Vagina (tissue), 2 donors: Measurements from ENCODE around the gene BIN2.
"Not testable (repeated sequence)": the region's sequence is repeated elsewhere in the genome, so short reads cannot be mapped to it uniquely, and the experiment has no call there.

Experiments used
- CTCF ChIP-seq, 3 experiments: fragments of 450-650 bp in 2 of 3; fragments of 200-600 bp in 1 of 3; sonication (generic) in 1 of 3; IDR thresholded peaks; one replicate each; pipeline ENCODE4 v1.5.1; 2017 to 2019; ENCODE audit warnings: antibody characterized with exemption in 3 of 3, mild to moderate bottlenecking in 2 of 3, moderate library complexity in 2 of 3
- POLR2A ChIP-seq, 2 donors: fragments of 450-650 bp; IDR thresholded peaks; one replicate each; pipeline ENCODE4 v1.6.1; 2017; ENCODE audit warnings: antibody characterized with exemption in 2 of 2, mild to moderate bottlenecking in 2 of 2, moderate library complexity in 2 of 2
- POLR2AphosphoS5 ChIP-seq, 2 donors: sonication (generic); formaldehyde crosslinking; IDR thresholded peaks; one replicate each; pipeline ENCODE4 v1.9.0; 2017; ENCODE audit warnings: antibody characterized with exemption in 2 of 2, mild to moderate bottlenecking in 2 of 2, low read depth in 1 of 2; ENCODE audit not compliant: insufficient read depth in 1 of 2

GRCh38 chr12:51259600-51259999, 64.4 kb downstream of the BIN2 start:
- not testable (repeated sequence) for TF ChIP-seq POLR2A (IDR thresholded peaks at IDR 0.05); CTCF (IDR thresholded peaks at IDR 0.05); POLR2AphosphoS5 (IDR thresholded peaks at IDR 0.05; ENCODE audit: insufficient read depth in 1 of 2, low read depth in 1 of 2)
